H9 (cell line): ENCODE results near the gene LRIT3. TPM values are rescaled to one million over a fixed set of nuclear protein-coding genes. Genes with fewer than 3 reads are reported as not detected.
A peak's percentile ranks its signal among the peaks of the same experiment; 100 is the strongest.

Experiments
- DNase-seq: peaks from one replicate; pipeline ENCODE4 v3.0.0-alpha.2; 2017
- H2AFZ ChIP-seq: one replicate; pipeline ENCODE4 v1.6.1; 2013; ENCODE audit warnings: mild to moderate bottlenecking, low read length, control low read depth, moderate library complexity
- H2AK5ac ChIP-seq: 2 replicates; pipeline ENCODE4 v1.6.1; 2013; ENCODE audit warnings: low read length, control low read depth, mixed read lengths; ENCODE audit not compliant: insufficient read length
- H2BK120ac ChIP-seq: one replicate; pipeline ENCODE4 v1.6.1; 2013; ENCODE audit warnings: low read depth, mild to moderate bottlenecking, low read length, control low read depth, inconsistent platforms; ENCODE audit not compliant: poor library complexity, severe bottlenecking
- H2BK12ac ChIP-seq: 2 replicates; pipeline ENCODE4 v1.6.1; 2013; ENCODE audit warnings: low read length, control low read depth, mixed read lengths, low read depth; ENCODE audit not compliant: insufficient read length
- H2BK15ac ChIP-seq: 2 replicates; pipeline ENCODE4 v1.6.1; 2013; ENCODE audit warnings: low read depth, low read length, control low read depth
- H2BK20ac ChIP-seq: one replicate; pipeline ENCODE4 v1.6.1; 2013; ENCODE audit warnings: low read depth, mild to moderate bottlenecking, low read length, control low read depth, inconsistent platforms; ENCODE audit not compliant: poor library complexity, severe bottlenecking
- H2BK5ac ChIP-seq: 2 replicates; pipeline ENCODE4 v1.6.1; 2013; ENCODE audit warnings: low read length, control low read depth, mixed read lengths; ENCODE audit not compliant: insufficient read length
- H3K14ac ChIP-seq: 2 replicates; pipeline ENCODE4 v1.6.1; 2013; ENCODE audit warnings: low read length, control low read depth; ENCODE audit not compliant: insufficient read depth
- H3K18ac ChIP-seq: 2 replicates; pipeline ENCODE4 v1.6.1; 2013; ENCODE audit warnings: low read depth, mild to moderate bottlenecking, mixed read lengths, low read length, control low read depth; ENCODE audit not compliant: insufficient read length
- H3K23ac ChIP-seq: 2 replicates; pipeline ENCODE4 v1.6.1; 2013; ENCODE audit warnings: low read length, control low read depth, mixed read lengths, low read depth; ENCODE audit not compliant: insufficient read length
- H3K23me2 ChIP-seq: 2 replicates; pipeline ENCODE4 v1.6.1; 2013; ENCODE audit warnings: low read depth, mild to moderate bottlenecking, mixed read lengths, low read length, control low read depth; ENCODE audit not compliant: insufficient read length, poor library complexity, severe bottlenecking
- H3K27ac ChIP-seq: 2 replicates; pipeline ENCODE4 v1.5.1; 2013; ENCODE audit warnings: low read length, control low read depth, mixed read lengths, low read depth; ENCODE audit not compliant: insufficient read length
- H3K27me3 ChIP-seq: 2 replicates; pipeline ENCODE4 v1.6.1; 2013; ENCODE audit warnings: low read length, control low read depth, inconsistent platforms; ENCODE audit not compliant: insufficient read depth
- H3K4ac ChIP-seq: 2 replicates; pipeline ENCODE4 v1.6.1; 2013; ENCODE audit warnings: low read depth, mild to moderate bottlenecking, control low read depth, inconsistent platforms, low read length, moderate library complexity
- H3K4me1 ChIP-seq: 2 replicates; pipeline ENCODE4 v1.6.1; 2013; ENCODE audit warnings: low read length, control low read depth, inconsistent platforms; ENCODE audit not compliant: insufficient read depth
- H3K4me2 ChIP-seq: 2 replicates; pipeline ENCODE4 v1.6.1; 2013; ENCODE audit warnings: low read length, control low read depth, mixed read lengths; ENCODE audit not compliant: insufficient read length, insufficient read depth
- H3K56ac ChIP-seq: 2 replicates; pipeline ENCODE4 v1.6.1; 2013; ENCODE audit warnings: low read depth, mild to moderate bottlenecking, mixed read lengths, low read length, control low read depth; ENCODE audit not compliant: insufficient read length
- H3K79me1 ChIP-seq: 2 replicates; pipeline ENCODE4 v1.6.1; 2013; ENCODE audit warnings: low read depth, mild to moderate bottlenecking, moderate library complexity, low read length, control low read depth, inconsistent platforms; ENCODE audit not compliant: insufficient read depth, poor library complexity, severe bottlenecking
- H3K79me2 ChIP-seq: 2 replicates; pipeline ENCODE4 v1.6.1; 2013; ENCODE audit warnings: low read length, control low read depth, inconsistent platforms; ENCODE audit not compliant: insufficient read depth
- H3K9ac ChIP-seq: 2 replicates; pipeline ENCODE4 v1.6.1; 2013; ENCODE audit warnings: low read length, control low read depth, mixed read lengths; ENCODE audit not compliant: insufficient read length; ENCODE audit errors: extremely low read depth
- H3K9me3 ChIP-seq: one replicate; pipeline ENCODE4 v1.6.1; 2013; ENCODE audit warnings: low read depth, low read length, inconsistent platforms; ENCODE audit not compliant: control insufficient read depth
- H3T11ph ChIP-seq: one replicate; pipeline ENCODE4 v1.6.1; 2013; ENCODE audit warnings: mild to moderate bottlenecking, low read length, control low read depth, inconsistent platforms
- H4K20me1 ChIP-seq: one replicate; pipeline ENCODE4 v1.6.1; 2013; ENCODE audit not compliant: control insufficient read depth, insufficient read length, insufficient read depth
- H4K5ac ChIP-seq: 2 replicates; pipeline ENCODE4 v1.6.1; 2013; ENCODE audit warnings: low read depth, mild to moderate bottlenecking, mixed read lengths, low read length, control low read depth; ENCODE audit not compliant: insufficient read length
- H4K8ac ChIP-seq: replicated peaks from 2 replicates; pipeline ENCODE4 v1.6.1; 2013; ENCODE audit warnings: low read length, control low read depth, mixed read lengths, low read depth; ENCODE audit not compliant: insufficient read length
- H4K91ac ChIP-seq: 2 replicates; pipeline ENCODE4 v1.6.1; 2013; ENCODE audit warnings: low read depth, mild to moderate bottlenecking, moderate library complexity, mixed read lengths, low read length, control low read depth; ENCODE audit not compliant: insufficient read length
- H3K27ac Mint-ChIP-seq, 3 experiments: 2 replicates in 2 of 3; 3 replicates in 1 of 3; pipeline ENCODE4 v1.8.0; 2020 to 2021; ENCODE audit warnings: mixed read lengths in 3 of 3, mild to moderate bottlenecking in 1 of 3, moderate library complexity in 1 of 3
- H3K27me3 Mint-ChIP-seq: 2 replicates; pipeline ENCODE4 v1.8.0; 2021; ENCODE audit warnings: low read depth, mild to moderate bottlenecking, moderate library complexity, mixed read lengths
- H3K36me3 Mint-ChIP-seq, 3 experiments: 2 replicates in 2 of 3; 3 replicates in 1 of 3; pipeline ENCODE4 v1.8.0; 2020 to 2021; ENCODE audit warnings: low read depth in 3 of 3, mixed read lengths in 3 of 3; ENCODE audit not compliant: insufficient read depth in 1 of 3
- H3K4me1 Mint-ChIP-seq, 2 experiments: 2 replicates each; pipeline ENCODE4 v1.8.0; 2020; ENCODE audit warnings: mixed read lengths in 2 of 2
- H3K4me3 Mint-ChIP-seq, 2 experiments: 2 replicates in 1 of 2; 3 replicates in 1 of 2; pipeline ENCODE4 v1.8.0; 2020 to 2021; ENCODE audit warnings: mild to moderate bottlenecking in 2 of 2, mixed read lengths in 2 of 2, moderate library complexity in 1 of 2
- H3K9me3 Mint-ChIP-seq, 2 experiments: 2 replicates in 1 of 2; 3 replicates in 1 of 2; pipeline ENCODE4 v1.8.0; 2020; ENCODE audit warnings: mild to moderate bottlenecking in 2 of 2, mixed read lengths in 2 of 2, moderate library complexity in 1 of 2
- CTCF ChIP-seq: fragments of 200-600 bp; sonication (generic); conservative IDR thresholded peaks from 3 replicates; pipeline ENCODE4 v1.8.0; 2021; ENCODE audit warnings: antibody characterized with exemption, mild to moderate bottlenecking
- total RNA-seq: library from RNA; stranded (reverse); gene quantifications from 2 replicates; pipeline ENCODE4 v1.2.1, GENCODE V29; 2021

LRIT3 gene
- total RNA-seq, 1 experiment from 2014 or later, result 0.07 TPM

DNA sequence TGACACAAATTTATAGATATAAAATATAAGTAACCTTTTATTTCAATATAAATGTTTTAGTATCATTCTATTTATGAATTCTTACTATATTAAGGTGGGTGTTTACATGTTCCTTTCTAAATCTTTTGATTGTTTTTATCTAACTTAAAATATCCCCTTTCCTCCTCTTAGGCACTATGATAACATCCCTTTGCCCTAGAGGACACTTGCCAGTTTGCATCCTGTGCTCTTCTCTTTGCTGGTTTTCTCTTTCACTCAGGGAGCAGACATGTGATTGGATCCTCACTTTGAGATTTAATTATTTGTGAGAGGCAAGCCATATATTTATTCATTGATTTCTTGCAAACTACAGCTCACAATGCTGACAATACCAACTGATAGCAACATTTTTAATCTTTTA lies 16.2 kb downstream of the LRIT3 start:
- no peak overlapping the region for H3K4me3 Mint-ChIP-seq
- H2AK5ac ChIP-seq, result no peak overlapping the region
- H3K4ac ChIP-seq, result no peak overlapping the region

More for the DNA sequence above, 16.2 kb downstream of the LRIT3 start:
- no peak overlapping the region for H3T11ph ChIP-seq
- no peak overlapping the region for H4K8ac ChIP-seq
- H4K91ac ChIP-seq, result no peak overlapping the region
- H3K18ac ChIP-seq, result no peak overlapping the region
- H3K56ac ChIP-seq, result no peak overlapping the region
- H3K9me3 ChIP-seq, result no peaks in the 10 kb centered on the region
- no peaks in the 10 kb centered on the region for H3K23me2 ChIP-seq
- no peaks in the 10 kb centered on the region for H4K20me1 ChIP-seq
- H3K27me3 ChIP-seq, result no peaks in the 10 kb centered on the region
- H2BK5ac ChIP-seq, result no peak overlapping the region
- H3K9ac ChIP-seq, result no peak overlapping the region
- no peak overlapping the region for H3K27ac Mint-ChIP-seq
- no peak overlapping the region for H3K23ac ChIP-seq
- no peak overlapping the region for H3K27ac ChIP-seq
- H3K14ac ChIP-seq, result no peak overlapping the region
- no peak overlapping the region for H2AFZ ChIP-seq
- H2BK15ac ChIP-seq, result no peak overlapping the region
- H3K4me2 ChIP-seq, result no peak overlapping the region
- no peaks in the 10 kb centered on the region for H3K79me2 ChIP-seq
- no peaks in the 10 kb centered on the region for H3K79me1 ChIP-seq
- no peaks in the 10 kb centered on the region for H3K4me1 Mint-ChIP-seq
- TF ChIP-seq CTCF, result peak; percentile 46
- H4K5ac ChIP-seq, result no peak overlapping the region
- peaks cover 0 to 2% (median 0%) of the 10 kb centered on the region in 3 experiments; a peak in 2 of 7 replicates for H3K36me3 Mint-ChIP-seq
- no peak overlapping the region for H2BK120ac ChIP-seq
- H3K9me3 Mint-ChIP-seq, result peaks cover 6 to 11% of the 10 kb centered on the region in 2 experiments; a peak in 4 of 5 replicates
- no peak overlapping the region for H2BK20ac ChIP-seq
- no peak for DNase-seq
- H2BK12ac ChIP-seq, result no peak overlapping the region
- H3K27me3 Mint-ChIP-seq, result no peaks in the 10 kb centered on the region
- no peaks in the 10 kb centered on the region for H3K4me1 ChIP-seq
